H1 (cell line): ENCODE results near the gene KRT77. TPM values are rescaled to one million over a fixed set of nuclear protein-coding genes. Genes with fewer than 3 reads are reported as not detected.

Source experiments
- CTCF ChIA-PET: fragments of 300-600 bp; sonication (Branson Sonifier 250); formaldehyde crosslinking; loops from one replicate; lab custom pipeline; 2021; ENCODE audit not compliant: partially characterized antibody; lab: Charles Lee
- POLR2A ChIA-PET: fragments of 300-600 bp; sonication (Branson Sonifier 250); formaldehyde crosslinking; loops from one replicate; lab custom pipeline; 2021; ENCODE audit warnings: inconsistent platforms; ENCODE audit not compliant: partially characterized antibody; lab: Charles Lee
- DNase-seq, 2 experiments: peaks; one replicate each; pipeline versions ENCODE4 v3.0.0 to v3.0.0-alpha.2; 2010 to 2022; ENCODE audit warnings: low spot score in 2 of 2, low read depth in 1 of 2, mixed read lengths in 1 of 2
- FAIRE-seq: peaks from 2 replicates; lab custom pipeline; 2011; peaks lifted over from hg19 to GRCh38; lab: Jason Lieb, UNC
- H2AFZ ChIP-seq: 2 replicates; pipeline ENCODE4 v1.8.1; 2012; ENCODE audit warnings: low read length, inconsistent platforms
- H2AK5ac ChIP-seq: 2 replicates; pipeline ENCODE4 v1.6.1; 2013; ENCODE audit warnings: low read depth, low read length
- H2BK120ac ChIP-seq: replicated peaks from 2 replicates; pipeline ENCODE3; 2013; ENCODE audit warnings: low read depth, low read length, inconsistent platforms
- H2BK12ac ChIP-seq: 2 replicates; pipeline ENCODE4 v1.6.1; 2013; ENCODE audit warnings: low read depth, low read length
- H2BK15ac ChIP-seq: 2 replicates; pipeline ENCODE4 v1.6.1; 2013; ENCODE audit warnings: low read length
- H2BK20ac ChIP-seq: 2 replicates; pipeline ENCODE4 v1.6.1; 2013; ENCODE audit warnings: low read length
- H2BK5ac ChIP-seq: 2 replicates; pipeline ENCODE4 v1.6.1; 2013; ENCODE audit warnings: low read depth, low read length
- H3K14ac ChIP-seq: 2 replicates; pipeline ENCODE4 v1.6.1; 2013; ENCODE audit warnings: inconsistent platforms; ENCODE audit not compliant: insufficient read length
- H3K18ac ChIP-seq: 2 replicates; pipeline ENCODE4 v1.6.1; 2013; ENCODE audit warnings: low read length; ENCODE audit errors: extremely low read depth
- H3K23ac ChIP-seq: 2 replicates; pipeline ENCODE4 v1.6.1; 2013; ENCODE audit warnings: inconsistent platforms; ENCODE audit not compliant: insufficient read length
- H3K23me2 ChIP-seq: 2 replicates; pipeline ENCODE4 v1.6.1; 2013; ENCODE audit warnings: low read depth, low read length
- H3K27ac ChIP-seq: 2 replicates; pipeline ENCODE4 v1.6.1; 2011; ENCODE audit warnings: low read depth, low read length, inconsistent platforms
- H3K27me3 ChIP-seq, 4 experiments: replicated peaks in 1 of 4; 1 replicate in 1 of 4; 2 replicates in 3 of 4; pipeline versions ENCODE4 v1.6.1 to v1.8.1; 2011 to 2013; ENCODE audit warnings: low read length in 3 of 4, mild to moderate bottlenecking in 3 of 4, inconsistent platforms in 2 of 4, mixed read lengths in 2 of 4, moderate library complexity in 1 of 4; ENCODE audit not compliant: control insufficient read depth in 3 of 4, insufficient read depth in 3 of 4; ENCODE audit errors: extremely low read depth in 1 of 4
- H3K36me3 ChIP-seq, 4 experiments: 2 replicates each; pipeline versions ENCODE4 v1.6.1 to v1.8.1; 2011 to 2013; ENCODE audit warnings: mild to moderate bottlenecking in 4 of 4, low read length in 3 of 4, moderate library complexity in 2 of 4, control low read depth in 1 of 4, inconsistent platforms in 1 of 4; ENCODE audit not compliant: insufficient read depth in 4 of 4, control insufficient read depth in 2 of 4
- H3K4ac ChIP-seq: replicated peaks from 2 replicates; pipeline ENCODE3; 2013; ENCODE audit warnings: low read length, low read depth, mixed read lengths, inconsistent platforms; ENCODE audit not compliant: insufficient read length
- H3K4me1 ChIP-seq, 4 experiments: replicated peaks in 1 of 4; 1 replicate in 1 of 4; 2 replicates in 3 of 4; pipeline versions ENCODE4 v1.6.1 to v1.8.1; 2011 to 2013; ENCODE audit warnings: low read length in 3 of 4, inconsistent platforms in 2 of 4, mixed read lengths in 1 of 4; ENCODE audit not compliant: insufficient read depth in 4 of 4, control insufficient read depth in 3 of 4
- H3K4me2 ChIP-seq, 2 experiments: 2 replicates each; pipeline versions ENCODE4 v1.6.1 to v1.8.1; 2011 to 2013; ENCODE audit warnings: low read depth in 2 of 2, low read length in 2 of 2, control low read depth in 1 of 2, inconsistent platforms in 1 of 2, mild to moderate bottlenecking in 1 of 2; ENCODE audit not compliant: insufficient read depth in 1 of 2
- H3K4me3 ChIP-seq, 4 experiments: fragments of 200-600, 300-600 bp in 1 of 4; sonication (generic), shearing (Covaris generic), sonication (Bioruptor Twin) in 1 of 4; 2 replicates each; pipeline versions ENCODE4 v1.5.1 to v1.8.1; 2011 to 2016; ENCODE audit warnings: low read length in 4 of 4, low read depth in 3 of 4, control low read depth in 2 of 4, inconsistent platforms in 2 of 4, mild to moderate bottlenecking in 2 of 4, mixed read lengths in 1 of 4, moderate library complexity in 1 of 4; ENCODE audit not compliant: insufficient read depth in 2 of 4; ENCODE audit errors: extremely low read depth in 1 of 4
- H3K56ac ChIP-seq: replicated peaks from 2 replicates; pipeline ENCODE3; 2013; ENCODE audit warnings: low read depth, mild to moderate bottlenecking, mixed read lengths, low read length, inconsistent platforms; ENCODE audit not compliant: insufficient read length
- H3K79me1 ChIP-seq: 2 replicates; pipeline ENCODE4 v1.6.1; 2013; ENCODE audit warnings: low read depth, low read length, control low read depth
- H3K79me2 ChIP-seq, 2 experiments: 2 replicates each; pipeline versions ENCODE4 v1.6.1 to v1.8.1; 2012 to 2013; ENCODE audit warnings: low read length in 2 of 2, mild to moderate bottlenecking in 2 of 2, inconsistent platforms in 1 of 2; ENCODE audit not compliant: insufficient read depth in 2 of 2, control insufficient read depth in 1 of 2
- H3K9ac ChIP-seq, 4 experiments: replicated peaks in 1 of 4; 1 replicate in 1 of 4; 2 replicates in 3 of 4; pipeline versions ENCODE4 v1.6.1 to v1.8.1; 2011 to 2013; ENCODE audit warnings: low read depth in 3 of 4, low read length in 3 of 4, control low read depth in 2 of 4, mild to moderate bottlenecking in 2 of 4, moderate library complexity in 2 of 4, inconsistent platforms in 1 of 4; ENCODE audit errors: extremely low read depth in 1 of 4
- H3K9me3 ChIP-seq, 2 experiments: 2 replicates each; pipeline versions ENCODE4 v1.6.1 to v1.8.1; 2012 to 2013; ENCODE audit warnings: mild to moderate bottlenecking in 2 of 2, moderate library complexity in 2 of 2, control low read depth in 1 of 2, inconsistent platforms in 1 of 2, low read depth in 1 of 2, low read length in 1 of 2, mixed read lengths in 1 of 2; ENCODE audit not compliant: insufficient read depth in 2 of 2
- H4K20me1 ChIP-seq, 2 experiments: replicated peaks in 1 of 2; 2 replicates each; pipeline versions ENCODE3 to v1.8.1; 2011 to 2013; ENCODE audit warnings: inconsistent platforms in 2 of 2, low read length in 2 of 2, mild to moderate bottlenecking in 1 of 2; ENCODE audit not compliant: insufficient read depth in 2 of 2, control insufficient read depth in 1 of 2
- H4K5ac ChIP-seq: 2 replicates; pipeline ENCODE4 v1.6.1; 2013; ENCODE audit warnings: low read length, low read depth, mixed read lengths, inconsistent platforms; ENCODE audit not compliant: insufficient read length
- H4K8ac ChIP-seq: 2 replicates; pipeline ENCODE4 v1.8.0; 2013; ENCODE audit warnings: mild to moderate bottlenecking, moderate library complexity, low read length, inconsistent platforms; ENCODE audit not compliant: insufficient read depth; ENCODE audit errors: extremely low read depth
- H4K91ac ChIP-seq: replicated peaks from 2 replicates; pipeline ENCODE3; 2013; ENCODE audit warnings: low read length, mixed read lengths, inconsistent platforms; ENCODE audit not compliant: insufficient read length
- ASH2L ChIP-seq: fragments of 200-600, 300-600 bp; sonication (generic); IDR thresholded peaks from one replicate; pipeline ENCODE4 v1.7.1; 2017; ENCODE audit warnings: low read length
- ATF2 ChIP-seq: IDR thresholded peaks from 2 replicates; pipeline ENCODE4 v1.6.1; 2012; ENCODE audit warnings: low read length, inconsistent platforms
- CBX8 ChIP-seq: fragments of 300-800, 300-1000 bp; sonication (generic); IDR thresholded peaks from 2 replicates; pipeline ENCODE4 v1.7.1; 2016; ENCODE audit warnings: low read depth, low read length, borderline replicate concordance
- EP300 ChIP-seq, 2 experiments: IDR thresholded peaks; 1 replicate in 1 of 2; 2 replicates in 1 of 2; pipeline ENCODE4 v1.6.1; 2011 to 2012; ENCODE audit warnings: low read depth in 2 of 2, low read length in 2 of 2, mild to moderate bottlenecking in 2 of 2, borderline replicate concordance in 1 of 2, inconsistent platforms in 1 of 2, moderate library complexity in 1 of 2
- FOSL1 ChIP-seq: IDR thresholded peaks from 2 replicates; pipeline ENCODE4 v1.6.1; 2011; ENCODE audit warnings: mild to moderate bottlenecking, low read depth, low read length, moderate library complexity; ENCODE audit not compliant: insufficient read depth
- GTF2F1 ChIP-seq: IDR thresholded peaks from 2 replicates; pipeline ENCODE4 v1.6.1; 2012; ENCODE audit warnings: low read depth, low read length, improper control_type of control experiment, borderline replicate concordance
- HDAC6 ChIP-seq: IDR thresholded peaks from one replicate; pipeline ENCODE4 v1.7.1; 2012; ENCODE audit warnings: low read depth, mild to moderate bottlenecking, inconsistent platforms, low read length, moderate library complexity
- MAFK ChIP-seq: IDR thresholded peaks from 2 replicates; pipeline ENCODE4 v1.6.1; 2012; ENCODE audit warnings: low read depth, mild to moderate bottlenecking, improper control_type of control experiment, low read length
- MAX ChIP-seq: IDR thresholded peaks from 2 replicates; pipeline ENCODE4 v1.6.1; 2012; ENCODE audit warnings: inconsistent platforms
- POU5F1 ChIP-seq: IDR thresholded peaks from 2 replicates; pipeline ENCODE4 v1.6.1; 2011; ENCODE audit warnings: low read depth, mild to moderate bottlenecking, low read length, moderate library complexity
- SUZ12 ChIP-seq: fragments of 200-600 bp; sonication (generic); IDR thresholded peaks from 2 replicates; pipeline ENCODE4 v1.6.1; 2012; ENCODE audit warnings: mild to moderate bottlenecking, inconsistent platforms, low read length, moderate library complexity, mixed read lengths
- polyA plus RNA-seq, 7 experiments: library from polyadenylated mRNA; depleted of rRNA in 3 of 7; stranded (reverse) in 5 of 7; unstranded in 2 of 7; fragments of >200 nt in 5 of 7; fragments of 200-250 nt in 2 of 7; gene quantifications; 1 replicate in 5 of 7; 2 replicates in 1 of 7; 4 replicates in 1 of 7; pipeline versions ENCODE4 v1.2.1 to v1.2.3, GENCODE V29; 2011 to 2013; ENCODE audit warnings: missing spikeins in 2 of 7, mixed read lengths in 2 of 7
- total RNA-seq: library from RNA; stranded (reverse); fragmentation: NEBNext Ultra II Directional; extraction: Animal tissue kit (Norgen Biotek cat#: 25700); gene quantifications from 2 replicates; pipeline ENCODE4 v1.2.1, GENCODE V29; 2021
- TF ChIP-seq, protein P1 (sequence below): IDR thresholded peaks from 2 replicates; pipeline ENCODE4 v1.6.1; 2011; ENCODE audit warnings: low read length, improper control_type of control experiment

The KRT77 gene
- total and polyA plus RNA-seq, 2 of the 8 experiments (the other 6 are each of a cell fraction or from before 2014, with no cell fraction given): 0.02 TPM; not detected in 1

DNA sequence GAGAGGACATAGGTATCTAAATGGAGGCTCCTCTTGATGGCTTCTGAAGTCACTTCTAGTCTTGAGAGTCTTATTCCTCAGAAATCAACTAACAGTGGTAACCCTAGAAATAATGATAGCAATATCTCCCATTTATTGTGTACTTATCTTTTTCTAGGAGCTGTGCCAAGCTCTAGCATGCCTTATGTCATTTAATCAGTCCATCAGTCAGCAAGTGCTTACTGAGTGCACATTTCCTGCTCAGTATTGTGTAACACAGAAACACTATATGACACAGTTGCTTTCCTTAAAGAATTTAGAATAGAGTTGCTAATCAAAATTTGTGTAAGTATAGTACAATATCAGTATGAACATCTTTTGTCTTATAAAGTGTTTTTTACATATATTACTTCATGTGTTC lies 37.3 kb upstream of the KRT77 start:
- no peak overlapping the region for H3K23ac ChIP-seq
- H4K8ac ChIP-seq: no peak overlapping the region
- no peaks in the 10 kb centered on the region for H3K4me1 ChIP-seq
- no peak overlapping the region for H3K9ac ChIP-seq
- no peaks in the 10 kb centered on the region for H3K23me2 ChIP-seq
- H2BK5ac ChIP-seq: no peak overlapping the region
- H3K27ac ChIP-seq: no peak overlapping the region
- H2BK20ac ChIP-seq: no peak overlapping the region
- H3K79me2 ChIP-seq: no peaks in the 10 kb centered on the region
- no peak overlapping the region for H4K5ac ChIP-seq
- no peak overlapping the region for H3K4me2 ChIP-seq
- no peaks in the 10 kb centered on the region for H4K20me1 ChIP-seq
- H3K79me1 ChIP-seq: no peaks in the 10 kb centered on the region
- no peak overlapping the region for H3K4me3 ChIP-seq
- no peak overlapping the region for H2BK12ac ChIP-seq
- no peak overlapping the region for H2BK15ac ChIP-seq
- no peak overlapping the region for H3K18ac ChIP-seq
- ChIA-PET POLR2A (interaction anchor here (0.6 kb wide), 1 partner anchor 281 kb away, joined by 3 read pairs; no protein-coding TSS in a partner anchor), CTCF (interaction anchor here (1.1 to 1.3 kb wide), 4 partner anchors 24 to 139 kb away, joined by 3 to 5 read pairs (median 4); no protein-coding TSS in a partner anchor)
- no peaks in the 10 kb centered on the region for H3K27me3 ChIP-seq
- no peak overlapping the region for H3K56ac ChIP-seq
- no peak overlapping the region for H2AK5ac ChIP-seq
- H2BK120ac ChIP-seq: no peak overlapping the region
- H3K4ac ChIP-seq: no peak overlapping the region
- FAIRE-seq (no peak), DNase-seq (no peak)
- H3K14ac ChIP-seq: no peak overlapping the region
- no peaks in the 10 kb centered on the region for H3K36me3 ChIP-seq
- H3K9me3 ChIP-seq: no peaks in the 10 kb centered on the region
- no peak overlapping the region for H2AFZ ChIP-seq
- no peak overlapping the region for H4K91ac ChIP-seq
- TF ChIP-seq FOSL1: no peak
- no peak for TF ChIP-seq MAFK
- no peak for TF ChIP-seq ATF2
- TF ChIP-seq, protein P1, sequence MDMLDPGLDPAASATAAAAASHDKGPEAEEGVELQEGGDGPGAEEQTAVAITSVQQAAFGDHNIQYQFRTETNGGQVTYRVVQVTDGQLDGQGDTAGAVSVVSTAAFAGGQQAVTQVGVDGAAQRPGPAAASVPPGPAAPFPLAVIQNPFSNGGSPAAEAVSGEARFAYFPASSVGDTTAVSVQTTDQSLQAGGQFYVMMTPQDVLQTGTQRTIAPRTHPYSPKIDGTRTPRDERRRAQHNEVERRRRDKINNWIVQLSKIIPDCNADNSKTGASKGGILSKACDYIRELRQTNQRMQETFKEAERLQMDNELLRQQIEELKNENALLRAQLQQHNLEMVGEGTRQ: no peak
- no peak for TF ChIP-seq HDAC6
- no peak for TF ChIP-seq GTF2F1
- TF ChIP-seq SUZ12: no peak
- no peak for TF ChIP-seq POU5F1
- no peak for TF ChIP-seq EP300 (IDR thresholded peaks at IDR 0.05; ENCODE audit: borderline replicate concordance in 1 of 2, low read depth in 2 of 2, low read length in 2 of 2)
- TF ChIP-seq CBX8: no peak
- TF ChIP-seq MAX: no peak
- no peak for TF ChIP-seq ASH2L
